Activated naive CD8-positive, alpha-beta T cell treated with anti-CD3 and anti-CD28 coated beads for 36 hours (primary cell): ENCODE data around the gene TMEM82. TPM values are rescaled to one million over a fixed set of nuclear protein-coding genes. Genes with fewer than 3 reads are reported as not detected.

Experiments used
- DNase-seq: peaks from one replicate; pipeline ENCODE4 v3.0.0; 2021
- H3K27ac Mint-ChIP-seq: one replicate; pipeline ENCODE4 v1.8.0; 2022; ENCODE audit warnings: mild to moderate bottlenecking, moderate library complexity, mixed read lengths
- H3K27me3 Mint-ChIP-seq: one replicate; pipeline ENCODE4 v1.8.0; 2022; ENCODE audit warnings: mild to moderate bottlenecking, mixed read lengths
- H3K36me3 Mint-ChIP-seq: one replicate; pipeline ENCODE4 v1.8.0; 2021; ENCODE audit warnings: mild to moderate bottlenecking, mixed read lengths
- H3K4me1 Mint-ChIP-seq: one replicate; pipeline ENCODE4 v1.8.0; 2021; ENCODE audit warnings: mixed read lengths
- H3K4me3 Mint-ChIP-seq: one replicate; pipeline ENCODE4 v1.8.0; 2022; ENCODE audit warnings: mild to moderate bottlenecking, moderate library complexity, mixed read lengths
- H3K9me3 Mint-ChIP-seq: one replicate; pipeline ENCODE4 v1.8.0; 2022; ENCODE audit warnings: mixed read lengths
- total RNA-seq, 2 experiments: library from RNA; stranded (reverse); gene quantifications; one replicate each; pipeline ENCODE4 v1.2.3, GENCODE V29; 2021

TMEM82 gene
- total RNA-seq, 2 experiments from 2014 or later: not detected

DNA sequence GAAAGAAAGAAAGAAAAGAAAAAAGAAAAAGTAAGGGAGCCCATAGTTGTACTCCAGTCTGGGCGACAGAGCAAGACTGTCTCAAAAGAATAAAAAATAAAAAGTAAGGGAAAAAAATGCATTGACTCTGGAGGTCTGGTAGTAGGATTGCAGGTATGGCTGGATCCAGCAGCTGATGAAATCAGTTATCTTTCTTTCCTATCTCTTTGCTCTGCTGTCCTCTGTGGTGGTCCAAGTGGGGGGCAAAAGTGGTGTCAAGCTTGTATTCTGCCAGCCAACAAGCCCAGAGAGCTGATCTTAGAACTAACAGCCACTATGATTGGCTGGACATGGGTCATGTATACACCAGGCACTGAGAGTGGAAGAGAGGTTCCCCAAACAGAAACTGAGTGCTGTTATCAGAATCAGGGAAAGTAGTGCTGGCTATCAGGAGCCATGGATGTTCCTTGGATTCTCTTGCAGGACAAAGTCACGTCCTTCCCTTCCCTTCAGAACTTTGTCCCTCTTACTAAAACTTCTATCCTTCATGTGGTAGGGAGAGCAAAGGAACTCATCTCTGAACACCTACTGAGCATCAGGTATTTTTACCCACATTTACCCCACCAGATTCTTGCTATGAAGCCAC is 12.8 kb downstream of the TMEM82 start:
- H3K4me3 Mint-ChIP-seq: no peak overlapping the region
- H3K9me3 Mint-ChIP-seq: no peaks in the 10 kb centered on the region
- H3K27ac Mint-ChIP-seq: no peak overlapping the region
- no peaks in the 10 kb centered on the region for H3K36me3 Mint-ChIP-seq
- H3K27me3 Mint-ChIP-seq: peaks cover 55% of the 10 kb centered on the region
- H3K4me1 Mint-ChIP-seq: peaks cover 6% of the 10 kb centered on the region
- no peak for DNase-seq

DNA sequence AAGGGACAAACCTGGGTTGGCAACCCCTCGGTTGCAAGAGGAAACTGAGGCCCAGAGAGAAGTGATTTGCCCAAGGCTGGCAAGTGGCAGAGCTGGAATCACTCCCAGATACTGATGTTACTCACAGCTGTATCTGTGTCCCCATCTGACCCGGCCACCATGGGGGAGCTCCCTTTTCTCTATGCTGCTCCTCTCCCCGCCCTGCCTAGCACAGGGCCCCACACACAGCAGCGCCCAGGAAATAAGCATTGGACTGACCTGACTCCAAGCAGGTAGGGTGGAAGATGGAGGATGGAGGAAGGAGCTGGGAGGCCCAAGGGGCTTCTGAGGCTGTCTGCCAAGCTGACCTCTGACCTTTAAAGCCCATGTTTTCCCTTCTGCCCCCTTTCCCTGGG is 13.3 kb downstream of the TMEM82 start:
- Mint-ChIP-seq H3K4me1 (peaks cover 6% of the 10 kb centered on the region), H3K36me3 (no peaks in the 10 kb centered on the region), H3K9me3 (no peaks in the 10 kb centered on the region), H3K27ac (no peak overlapping the region), H3K4me3 (no peak overlapping the region), H3K27me3 (peaks cover 60% of the 10 kb centered on the region)
- DNase-seq: no peak

DNA sequence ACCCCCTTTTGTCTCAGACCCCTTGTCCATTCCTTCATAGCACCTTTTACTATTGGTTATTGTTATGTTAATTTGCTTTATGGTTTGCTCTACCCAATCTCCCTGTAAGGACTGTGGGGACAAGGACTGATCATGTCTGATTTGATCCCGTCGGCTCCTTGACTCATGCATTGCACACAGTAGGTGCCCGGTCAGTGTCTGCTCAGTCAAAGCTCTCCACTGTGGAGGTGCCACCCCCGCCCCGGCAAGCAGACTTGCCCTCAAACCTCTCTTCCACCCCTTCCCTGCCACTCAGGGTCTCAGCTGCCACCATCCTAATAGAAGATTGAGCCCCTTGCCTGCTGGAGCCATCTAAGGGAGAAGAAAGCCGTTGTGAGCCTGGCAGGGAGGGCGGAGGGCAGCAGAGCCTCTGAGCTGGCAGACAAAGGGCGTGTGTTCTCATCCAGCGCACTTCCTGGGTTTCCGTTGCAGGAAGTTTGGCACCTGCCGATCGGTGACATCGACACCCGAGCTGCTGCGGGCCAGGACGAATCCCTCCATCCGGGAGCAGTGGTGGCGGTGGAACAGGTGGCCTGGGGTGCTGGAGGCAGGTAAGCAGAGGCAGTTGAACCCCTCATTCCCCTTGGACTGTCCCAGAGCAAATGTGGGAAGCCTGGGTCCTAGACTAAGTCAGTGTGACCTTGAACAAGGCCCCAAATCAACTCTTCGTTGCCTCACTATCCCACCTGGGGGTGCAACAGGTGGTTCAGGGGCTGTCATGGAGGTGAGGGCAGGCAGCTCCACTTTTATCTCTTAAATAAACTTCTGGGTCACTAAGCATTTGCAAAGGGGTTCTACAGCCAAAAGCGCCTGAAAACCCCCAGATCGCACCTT is 14.1 kb downstream of the TMEM82 start:
- no peaks in the 10 kb centered on the region for H3K36me3 Mint-ChIP-seq
- H3K27me3 Mint-ChIP-seq: peaks cover 68% of the 10 kb centered on the region
- H3K4me1 Mint-ChIP-seq: peaks cover 6% of the 10 kb centered on the region
- DNase-seq: no peak
- H3K27ac Mint-ChIP-seq: no peak overlapping the region
- H3K9me3 Mint-ChIP-seq: no peaks in the 10 kb centered on the region
- no peak overlapping the region for H3K4me3 Mint-ChIP-seq

DNA sequence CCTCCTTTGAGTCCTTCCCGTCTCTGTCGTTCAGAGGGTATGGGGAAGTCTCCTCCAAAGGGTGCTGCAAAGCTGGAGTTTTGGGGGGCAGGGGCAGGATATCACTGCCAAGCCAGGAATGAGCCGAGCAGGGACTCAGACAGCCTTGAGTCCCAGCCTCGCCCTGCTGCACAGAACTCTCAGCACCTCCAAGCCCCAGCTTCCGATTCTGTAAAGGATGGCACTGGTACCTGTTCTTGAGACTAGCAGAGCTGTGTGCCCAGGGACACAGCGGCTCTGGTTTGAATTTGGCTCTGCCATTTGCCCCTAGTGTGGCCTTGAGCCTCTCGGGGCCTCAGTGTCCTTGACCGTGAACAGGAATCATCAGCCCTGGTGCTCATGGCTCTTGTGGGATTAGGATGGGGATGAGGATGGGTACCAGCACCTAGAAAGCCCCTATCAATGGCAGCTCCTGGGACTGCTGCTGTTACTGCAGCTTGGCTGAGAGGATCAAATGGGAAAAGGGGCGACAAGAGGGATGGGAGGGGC is 14.8 kb downstream of the TMEM82 start:
- peaks cover 69% of the 10 kb centered on the region for H3K27me3 Mint-ChIP-seq
- no peak for DNase-seq
- no peaks in the 10 kb centered on the region for H3K36me3 Mint-ChIP-seq
- no peaks in the 10 kb centered on the region for H3K9me3 Mint-ChIP-seq
- no peak overlapping the region for H3K27ac Mint-ChIP-seq
- no peak overlapping the region for H3K4me3 Mint-ChIP-seq
- H3K4me1 Mint-ChIP-seq: peaks cover 6% of the 10 kb centered on the region

DNA sequence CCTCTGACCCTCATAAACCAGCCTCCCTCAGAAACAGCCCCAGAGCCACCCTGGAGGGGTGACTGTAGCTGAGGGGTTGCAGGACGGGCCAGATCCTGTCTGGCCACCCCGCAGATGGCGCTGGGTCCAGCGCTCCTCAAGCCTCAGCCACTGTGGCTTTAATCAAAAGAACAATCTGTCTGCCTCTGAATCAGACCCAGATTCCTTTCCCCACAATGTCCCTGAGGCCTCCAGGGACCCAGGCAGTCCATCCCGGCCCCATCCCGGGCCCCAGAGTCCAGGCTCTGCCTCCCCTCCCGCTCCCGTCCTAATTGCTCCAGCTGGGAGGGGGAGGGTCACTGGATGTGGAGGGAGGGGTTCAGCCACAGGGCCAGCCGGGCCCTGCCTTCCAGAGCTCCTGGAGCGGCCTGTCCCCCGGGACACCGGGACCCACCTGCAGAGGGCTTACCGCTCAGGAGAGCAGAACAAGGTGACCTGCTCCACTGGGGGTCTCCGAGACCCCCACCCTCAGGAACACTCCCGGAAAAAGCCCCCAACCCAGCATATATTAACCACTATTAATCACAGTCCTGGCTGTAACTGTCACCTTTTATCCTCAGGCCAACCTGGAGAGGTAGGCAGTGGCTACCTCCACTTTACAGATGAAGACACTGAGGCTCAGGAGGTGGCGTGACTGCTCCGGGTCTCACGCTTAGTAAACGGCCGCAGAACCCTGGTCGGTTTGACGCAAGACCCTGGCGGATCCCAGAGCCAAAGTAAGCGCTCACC is 15.5 kb downstream of the TMEM82 start:
- Mint-ChIP-seq H3K9me3 (no peaks in the 10 kb centered on the region), H3K27ac (no peak overlapping the region), H3K36me3 (no peaks in the 10 kb centered on the region), H3K27me3 (peaks cover 74% of the 10 kb centered on the region), H3K4me1 (peaks cover 6% of the 10 kb centered on the region), H3K4me3 (peak overlapping the region; percentile 65)
- no peak for DNase-seq

DNA sequence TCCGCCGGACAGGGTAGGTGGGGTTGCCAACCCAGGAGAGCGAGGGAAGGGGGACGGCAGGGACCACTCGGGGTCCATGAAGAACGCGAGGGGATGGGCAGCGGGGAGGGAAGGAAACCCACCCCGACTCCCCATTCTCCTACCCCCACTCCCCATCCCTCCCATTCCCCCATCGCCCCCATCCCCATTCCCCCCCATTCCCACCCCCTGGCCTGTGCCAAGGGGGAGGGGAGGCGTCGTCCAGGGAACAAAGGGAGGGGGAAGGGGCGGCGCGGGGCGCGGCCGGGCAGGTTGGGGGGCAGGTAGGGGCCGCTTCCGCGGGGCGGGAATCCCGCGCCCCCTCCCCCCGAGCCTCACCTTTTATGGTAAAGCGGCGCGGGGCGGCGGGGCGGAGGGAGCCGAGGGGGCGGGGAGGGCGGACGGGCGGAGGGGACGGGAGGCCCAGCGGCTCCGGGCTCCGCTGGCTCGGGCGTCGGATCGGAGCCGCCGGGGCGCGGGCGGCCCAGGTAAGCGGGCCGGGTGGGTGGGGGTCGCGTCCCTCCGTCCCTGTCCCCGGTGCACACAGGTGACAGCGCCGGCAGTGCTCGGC is 16.1 kb downstream of the TMEM82 start, which contains the start of gene FBLIM1:
Gene FBLIM1 (plus strand): TSS at position 453 of the 589 bp plus-strand sequence. CDS start 6,189 bp downstream, outside the sequence.
- Mint-ChIP-seq H3K9me3 (no peaks in the 10 kb centered on the region), H3K27ac (no peak within 1 kb of the TSS), H3K36me3 (no peaks in the 10 kb centered on the region), H3K4me1 (peaks cover 6% of the 10 kb centered on the region), H3K27me3 (peaks cover 68% of the 10 kb centered on the region), H3K4me3 (peak within 1 kb of the TSS; percentile 65)
- DNase-seq: no peak

DNA sequence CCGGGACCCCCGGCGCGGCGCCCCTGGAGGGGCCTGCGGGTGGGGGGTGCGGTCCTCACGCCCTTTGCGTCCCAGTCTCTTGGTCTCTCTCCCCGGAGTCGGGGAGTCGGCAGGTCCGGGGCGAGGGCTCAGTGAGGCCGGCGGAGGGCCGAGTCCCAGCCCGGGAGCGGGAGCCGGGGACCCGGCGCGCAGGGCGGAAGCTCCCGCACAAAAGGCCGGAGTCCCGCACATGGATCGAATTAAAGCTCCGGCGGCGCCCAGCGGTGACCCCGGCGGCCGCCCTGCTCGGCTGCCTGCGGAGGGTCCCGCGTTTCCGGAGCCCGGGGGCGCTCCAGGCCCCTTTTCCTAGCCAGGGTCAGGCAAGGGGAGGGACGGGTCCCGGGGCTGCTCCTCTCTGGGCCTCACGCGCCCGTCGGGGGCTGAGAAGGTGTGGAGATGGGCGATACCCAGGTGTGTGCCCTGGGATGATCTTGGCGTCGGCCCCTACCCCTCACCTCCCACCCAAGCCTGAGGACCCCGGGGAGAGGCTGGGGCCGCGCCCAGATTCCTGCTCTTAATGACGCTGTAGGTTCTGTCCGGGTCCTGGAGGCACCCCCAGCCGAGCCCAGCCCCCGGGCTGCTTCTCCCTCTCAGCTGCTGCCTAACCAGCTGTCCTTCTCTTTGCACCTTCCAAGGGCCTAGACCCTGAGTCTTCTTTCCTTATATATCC is 16.8 kb downstream of the TMEM82 start:
- no peaks in the 10 kb centered on the region for H3K36me3 Mint-ChIP-seq
- DNase-seq: no peak
- no peaks in the 10 kb centered on the region for H3K9me3 Mint-ChIP-seq
- peaks cover 65% of the 10 kb centered on the region for H3K27me3 Mint-ChIP-seq
- peaks cover 6% of the 10 kb centered on the region for H3K4me1 Mint-ChIP-seq
- H3K4me3 Mint-ChIP-seq: peak overlapping the region; percentile 20
- no peak overlapping the region for H3K27ac Mint-ChIP-seq

DNA sequence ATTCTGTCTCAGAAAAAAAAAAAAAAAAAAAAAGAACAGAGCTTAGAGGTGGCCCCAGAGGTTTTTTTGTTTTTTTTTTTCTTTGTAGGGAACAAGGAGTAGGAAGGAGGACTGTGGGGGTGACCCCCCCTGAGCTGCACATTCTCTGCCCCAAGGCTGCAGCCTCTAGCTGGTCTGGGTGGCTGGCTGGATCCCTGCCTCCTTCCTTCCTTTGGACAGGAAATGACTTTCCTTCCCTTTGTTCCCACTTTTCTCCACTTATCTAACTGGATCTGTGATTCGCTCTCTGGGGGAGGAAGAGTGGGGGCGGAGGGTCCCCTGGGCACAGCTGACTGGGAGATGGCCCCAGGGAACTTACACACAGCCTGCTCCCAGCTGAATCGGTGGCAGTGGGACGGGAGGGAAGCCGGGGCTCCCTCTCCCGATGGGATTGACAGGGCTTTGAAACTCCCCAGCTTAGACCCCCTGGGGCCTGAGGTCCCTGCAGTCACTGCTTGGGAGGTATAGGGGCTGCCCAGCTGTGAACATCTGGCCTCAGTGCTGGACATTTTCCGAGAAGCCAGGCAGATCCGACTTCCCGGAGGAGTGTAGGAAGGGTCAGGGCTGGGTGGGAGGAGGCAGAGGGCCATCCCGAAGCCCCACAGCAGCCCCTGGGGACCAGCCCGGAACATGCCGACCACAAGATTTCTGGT is 18.4 kb downstream of the TMEM82 start:
- Mint-ChIP-seq H3K9me3 (no peaks in the 10 kb centered on the region), H3K27me3 (peaks cover 58% of the 10 kb centered on the region), H3K36me3 (no peaks in the 10 kb centered on the region)

DNA sequence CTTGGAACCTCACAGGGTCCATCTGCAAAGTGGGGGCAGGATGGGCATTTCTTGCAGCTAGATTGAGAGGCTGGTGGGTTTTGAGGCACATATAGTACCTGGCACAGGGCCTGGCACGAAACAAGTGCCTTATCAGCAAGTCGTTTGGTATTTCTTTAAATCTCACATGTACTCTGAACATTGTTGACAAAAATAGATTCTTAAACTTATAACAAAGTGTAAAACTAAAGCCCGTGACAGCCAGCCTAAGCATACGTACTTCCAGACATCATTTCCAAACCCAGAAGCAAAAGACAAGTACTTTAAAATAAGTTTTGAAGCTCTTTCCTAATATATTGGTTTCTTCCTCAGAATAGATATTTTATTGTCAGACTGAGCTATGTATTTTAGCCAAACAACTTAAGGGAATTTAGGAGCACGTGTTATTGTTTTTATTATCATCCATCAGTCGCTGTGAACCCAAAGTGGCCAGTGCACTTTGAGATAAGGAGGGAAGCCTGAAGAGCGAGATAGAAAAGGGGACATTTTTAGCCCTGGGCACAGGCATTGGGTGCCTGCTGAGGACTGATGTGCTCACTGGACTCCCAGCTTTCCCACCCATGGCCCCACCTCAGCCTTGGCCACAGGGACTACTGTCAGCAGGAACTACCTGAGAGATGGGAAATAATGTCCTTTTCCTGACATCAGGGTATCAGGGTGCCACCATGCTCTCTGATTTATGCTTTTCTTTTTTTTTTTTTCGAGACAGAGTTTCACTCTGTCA is 19.2 kb downstream of the TMEM82 start:
- Mint-ChIP-seq H3K36me3 (no peaks in the 10 kb centered on the region), H3K9me3 (no peaks in the 10 kb centered on the region), H3K27ac (no peak overlapping the region), H3K27me3 (peaks cover 49% of the 10 kb centered on the region), H3K4me1 (no peaks in the 10 kb centered on the region), H3K4me3 (no peak overlapping the region)
- no peak for DNase-seq

More for the DNA sequence above, 18.4 kb downstream of the TMEM82 start:
- H3K4me3 Mint-ChIP-seq: no peak overlapping the region
- peaks cover 6% of the 10 kb centered on the region for H3K4me1 Mint-ChIP-seq
- no peak overlapping the region for H3K27ac Mint-ChIP-seq
- no peak for DNase-seq

DNA sequence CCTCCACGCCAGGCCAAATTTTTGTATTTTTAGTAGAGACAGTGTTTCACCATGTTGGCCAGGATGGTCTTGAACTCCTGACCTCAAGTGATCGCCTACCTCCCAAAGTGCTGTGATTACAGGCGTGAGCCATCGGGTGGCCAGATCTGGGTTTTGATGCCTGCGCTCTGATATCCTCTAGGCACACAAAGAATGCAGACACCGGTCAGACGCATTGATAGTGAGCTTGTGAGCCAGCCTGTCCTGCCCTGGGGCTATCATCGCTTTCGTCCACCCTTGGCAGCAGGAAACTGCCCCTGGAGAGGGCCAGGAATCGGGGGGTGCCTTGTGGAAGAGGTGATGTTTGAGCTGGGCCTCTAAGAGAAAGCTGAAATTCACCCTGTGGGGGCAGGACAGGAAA is 20.2 kb downstream of the TMEM82 start:
- no peak overlapping the region for H3K4me3 Mint-ChIP-seq
- no peaks in the 10 kb centered on the region for H3K4me1 Mint-ChIP-seq
- H3K27ac Mint-ChIP-seq: no peak overlapping the region
- H3K27me3 Mint-ChIP-seq: peaks cover 40% of the 10 kb centered on the region
- H3K9me3 Mint-ChIP-seq: no peaks in the 10 kb centered on the region
- H3K36me3 Mint-ChIP-seq: no peaks in the 10 kb centered on the region
- no peak for DNase-seq

DNA sequence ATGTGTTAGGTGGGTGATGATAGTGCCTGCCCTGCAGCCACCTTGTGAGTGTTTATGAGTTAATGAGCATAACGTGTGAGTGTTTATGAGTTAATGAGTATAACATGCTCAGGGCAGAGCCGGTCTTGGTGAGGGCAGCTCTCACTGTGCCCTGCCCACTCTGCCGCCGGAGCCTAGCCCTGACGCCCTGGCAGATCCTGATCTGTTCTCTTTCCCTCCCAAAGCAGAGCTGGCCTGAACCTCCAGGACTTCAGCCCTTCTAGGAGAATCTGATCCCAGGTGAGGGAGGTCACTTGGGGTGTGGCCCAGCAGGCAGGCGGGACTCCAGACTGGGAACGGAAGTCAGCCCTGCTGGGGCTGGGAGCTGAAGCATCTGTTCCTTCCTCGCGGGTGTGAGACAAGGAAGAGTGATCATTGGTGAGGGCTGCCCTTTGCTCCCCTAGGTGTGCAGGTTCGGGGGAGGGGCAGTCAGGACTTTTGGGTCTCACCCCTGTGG is 22.0 kb downstream of the TMEM82 start:
- Mint-ChIP-seq H3K4me1 (no peaks in the 10 kb centered on the region), H3K9me3 (no peaks in the 10 kb centered on the region), H3K4me3 (no peak overlapping the region), H3K36me3 (no peaks in the 10 kb centered on the region), H3K27me3 (peaks cover 30% of the 10 kb centered on the region), H3K27ac (no peak overlapping the region)
- DNase-seq: no peak

DNA sequence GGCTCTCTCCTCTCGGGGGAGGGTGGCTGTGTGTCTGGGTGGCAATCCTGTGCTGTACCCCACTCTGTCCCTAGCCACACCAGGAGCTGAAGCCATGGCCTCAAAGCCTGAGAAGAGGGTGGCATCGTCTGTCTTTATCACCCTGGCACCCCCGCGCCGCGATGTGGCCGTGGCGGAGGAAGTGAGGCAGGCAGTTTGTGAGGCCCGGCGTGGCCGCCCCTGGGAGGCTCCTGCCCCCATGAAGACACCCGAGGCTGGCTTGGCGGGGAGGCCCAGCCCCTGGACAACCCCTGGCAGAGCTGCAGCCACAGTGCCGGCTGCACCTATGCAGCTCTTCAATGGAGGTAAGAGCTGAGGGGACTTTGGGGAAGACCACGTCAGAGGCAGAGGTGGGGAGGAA is 22.6 kb downstream of the TMEM82 start:
- no peak for DNase-seq
- no peaks in the 10 kb centered on the region for H3K36me3 Mint-ChIP-seq
- peaks cover 24% of the 10 kb centered on the region for H3K27me3 Mint-ChIP-seq
- no peak overlapping the region for H3K27ac Mint-ChIP-seq
- H3K9me3 Mint-ChIP-seq: no peaks in the 10 kb centered on the region
- H3K4me3 Mint-ChIP-seq: no peak overlapping the region
- no peaks in the 10 kb centered on the region for H3K4me1 Mint-ChIP-seq
